Upper lobe of right lung (tissue), 1 donor: ENCODE data around the gene SLC49A3. TPM values are rescaled to one million over a fixed set of nuclear protein-coding genes. Genes with fewer than 3 reads are reported as not detected.

Experiments used
- ATAC-seq: fragments of 200-7000 bp; cut with Tn5 transposase; one replicate; pipeline ENCODE4 v1.9.1; 2020; ENCODE audit warnings: mild to moderate bottlenecking, moderate library complexity
- DNase-seq: peaks from one replicate; pipeline ENCODE4 v3.0.0-alpha.2; 2020
- H3K27ac ChIP-seq: fragments of 200-600 bp; one replicate; pipeline ENCODE4 v1.8.0; 2022
- H3K27me3 ChIP-seq: fragments of 200-600 bp; one replicate; pipeline ENCODE4 v1.8.0; 2022; ENCODE audit warnings: mild to moderate bottlenecking
- H3K36me3 ChIP-seq: fragments of 200-600 bp; one replicate; pipeline ENCODE4 v1.8.0; 2022
- H3K4me1 ChIP-seq: fragments of 200-600 bp; one replicate; pipeline ENCODE4 v1.8.0; 2022
- H3K4me3 ChIP-seq: fragments of 200-600 bp; one replicate; pipeline ENCODE4 v1.8.0; 2022; ENCODE audit warnings: mild to moderate bottlenecking
- H3K9me3 ChIP-seq: fragments of 200-600 bp; one replicate; pipeline ENCODE4 v1.8.0; 2022
- CTCF ChIP-seq: fragments of 200-600 bp; IDR thresholded peaks from one replicate; pipeline ENCODE4 v1.8.0; 2022; ENCODE audit warnings: antibody characterized with exemption
- intact Hi-C: fragments of 100-400 bp; cut with DNase I; formaldehyde crosslinking; loops from one replicate; pipeline ENCODE4 v1.11.0; 2022
- total RNA-seq: library from RNA; stranded (reverse); fragmentation: NEBNext Ultra II Directional; extraction: Animal tissue kit (Norgen Biotek cat#: 25700); gene quantifications from one replicate; pipeline ENCODE4 v1.2.1, GENCODE V29; 2021
- donor health status: DM: no; HTN: yes; CAD: no; lungs with severe emphysema.

Gene SLC49A3
- total RNA-seq, 1 donor from 2014 or later = 32.9 TPM

DNA sequence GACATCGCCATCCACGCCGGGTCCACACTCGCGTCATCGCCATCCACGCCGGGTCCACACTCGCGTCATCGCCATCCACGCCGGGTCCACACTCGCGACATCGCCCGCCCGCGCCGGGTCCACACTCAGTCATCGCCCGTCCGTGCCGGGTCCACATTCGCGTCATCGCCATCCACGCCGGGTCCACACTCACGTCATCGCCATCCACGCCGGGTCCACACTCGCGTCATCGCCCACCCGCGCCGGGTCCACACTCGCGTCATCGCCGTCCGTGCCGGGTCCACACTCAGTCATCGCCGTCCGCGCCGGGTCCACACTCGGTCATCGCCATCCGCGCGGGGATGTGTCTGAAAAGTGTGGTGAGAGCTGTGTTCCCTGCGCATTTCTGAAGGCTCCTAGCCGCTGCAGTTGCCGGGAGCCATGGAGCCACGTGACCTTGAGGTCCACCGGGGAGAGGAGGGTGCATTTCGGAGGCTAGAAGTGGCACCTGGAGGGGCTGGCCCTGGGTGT lies 34.0 kb upstream of the SLC49A3 start:
- no peak overlapping the region for H3K4me3 ChIP-seq
- intact Hi-C loops = no loop called here
- H3K36me3 ChIP-seq = no peaks in the 10 kb centered on the region
- DNase-seq (no peak), ATAC-seq (no peak)
- H3K4me1 ChIP-seq = peaks cover 13% of the 10 kb centered on the region
- H3K9me3 ChIP-seq = no peaks in the 10 kb centered on the region
- no peak for TF ChIP-seq CTCF
- no peak overlapping the region for H3K27ac ChIP-seq
- H3K27me3 ChIP-seq = no peaks in the 10 kb centered on the region

DNA sequence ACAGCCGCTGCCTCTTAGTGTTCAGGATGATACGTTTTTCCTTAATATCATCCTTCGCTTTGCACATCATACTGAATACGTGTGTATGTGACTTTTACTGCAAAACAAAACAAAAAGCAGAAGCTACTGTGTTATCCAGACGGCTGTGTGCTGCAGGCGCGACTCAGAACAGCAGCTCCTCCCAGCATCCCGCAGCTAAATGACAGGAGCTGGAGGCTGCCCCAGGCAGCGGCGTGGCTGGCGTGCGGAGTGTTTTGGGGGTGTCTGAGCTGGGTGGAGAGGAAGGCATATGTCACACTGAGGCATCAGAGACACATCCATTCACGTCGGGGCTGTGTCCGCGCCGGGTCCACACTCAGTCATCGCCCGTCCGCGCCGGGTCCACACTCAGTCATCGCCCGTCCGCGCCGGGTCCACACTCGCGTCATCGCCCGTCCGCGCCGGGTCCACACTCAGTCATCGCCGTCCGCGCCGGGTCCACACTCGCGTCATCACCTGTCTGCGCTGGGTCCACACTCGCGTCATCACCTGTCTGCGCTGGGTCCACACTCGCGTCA lies 33.3 kb upstream of the SLC49A3 start:
- DNase-seq = no peak
- ATAC-seq = no peak
- intact Hi-C loops = no loop called here
- H3K4me3 ChIP-seq = no peak overlapping the region
- no peaks in the 10 kb centered on the region for H3K36me3 ChIP-seq
- no peaks in the 10 kb centered on the region for H3K27me3 ChIP-seq
- no peaks in the 10 kb centered on the region for H3K9me3 ChIP-seq
- no peak for TF ChIP-seq CTCF
- H3K4me1 ChIP-seq = peaks cover 13% of the 10 kb centered on the region
- H3K27ac ChIP-seq = no peak overlapping the region

DNA sequence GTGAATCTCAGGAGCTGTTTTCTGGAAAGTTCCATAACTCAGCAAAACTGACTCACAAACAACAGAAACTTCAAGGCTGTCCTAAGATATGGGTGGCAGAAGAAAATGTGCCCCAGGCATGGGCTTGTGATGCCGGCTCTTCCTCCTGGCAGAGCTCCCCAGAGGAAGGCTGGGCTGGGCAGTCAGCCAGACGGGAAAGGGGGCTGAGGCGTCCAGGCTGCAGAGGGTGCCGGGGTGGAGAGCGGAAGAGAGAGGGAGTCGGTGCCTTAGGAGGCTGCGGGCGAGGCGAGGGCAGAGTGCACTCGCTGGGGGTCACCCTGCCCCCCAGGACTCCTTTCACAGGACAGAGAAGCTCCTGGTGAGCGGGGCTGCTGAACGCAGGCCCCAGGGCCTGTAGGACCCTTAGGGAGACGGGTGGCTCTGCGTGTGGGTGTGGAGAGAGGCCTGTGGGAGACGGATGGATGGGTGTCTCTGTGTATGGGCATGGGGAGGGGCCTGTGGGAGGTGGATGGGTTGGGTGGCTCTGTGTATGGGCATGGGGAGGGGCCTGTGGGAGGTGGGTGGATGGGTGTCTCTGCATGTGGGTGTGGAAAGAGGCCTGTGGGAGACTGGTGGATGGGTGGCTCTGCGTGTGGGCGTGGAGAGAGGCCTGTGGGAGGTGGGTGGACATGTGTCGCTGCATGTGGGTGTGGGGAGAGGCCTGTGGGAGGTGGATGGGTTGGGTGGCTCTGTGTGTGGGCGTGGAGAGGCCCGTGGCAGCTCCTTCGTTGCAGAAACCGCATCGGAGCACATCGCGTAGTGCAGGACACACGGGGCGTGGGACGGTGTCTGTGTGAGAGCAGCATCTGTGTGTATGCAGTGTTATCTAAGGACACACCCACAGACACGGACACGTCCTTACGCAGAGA lies 32.6 kb upstream of the SLC49A3 start:
- no peaks in the 10 kb centered on the region for H3K9me3 ChIP-seq
- H3K4me3 ChIP-seq = no peak overlapping the region
- no peak for TF ChIP-seq CTCF
- DNase-seq (no peak), ATAC-seq (peak; percentile 30)
- intact Hi-C loops = no loop called here
- H3K27ac ChIP-seq = peak overlapping the region; percentile 30
- H3K27me3 ChIP-seq = no peaks in the 10 kb centered on the region
- no peaks in the 10 kb centered on the region for H3K36me3 ChIP-seq
- peaks cover 10% of the 10 kb centered on the region for H3K4me1 ChIP-seq

GRCh38 chr4:720111-720860 lies 31.3 kb upstream of the SLC49A3 start:
- Histone ChIP-seq H3K4me3 (no peak overlapping the region), H3K4me1 (peaks cover 10% of the 10 kb centered on the region), H3K9me3 (no peaks in the 10 kb centered on the region), H3K27ac (no peak overlapping the region), H3K36me3 (no peaks in the 10 kb centered on the region), H3K27me3 (no peaks in the 10 kb centered on the region)
- TF ChIP-seq CTCF = no peak
- intact Hi-C loops = no loop called here
- no peak for ATAC-seq
- DNase-seq = no peak

DNA sequence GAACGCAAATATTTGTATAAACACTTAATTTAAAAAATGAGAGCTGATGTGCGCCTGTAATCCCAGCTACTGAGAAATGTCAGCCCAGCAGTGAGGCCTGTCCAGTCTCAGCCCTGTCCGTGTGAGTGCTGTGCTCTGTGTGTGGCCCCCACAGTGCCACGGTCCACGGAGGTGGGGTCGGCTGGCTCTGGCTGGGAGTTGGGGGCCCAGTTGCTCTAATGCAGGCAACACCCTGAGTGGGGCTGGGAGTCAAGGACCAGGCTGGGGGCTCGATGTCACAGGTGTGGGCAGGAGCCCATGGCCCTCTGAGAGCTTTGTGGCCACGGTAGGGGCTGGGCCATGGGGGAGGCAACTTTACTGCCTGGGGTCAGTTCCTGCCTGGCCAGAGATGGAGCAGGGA lies 29.5 kb upstream of the SLC49A3 start:
- ATAC-seq (no peak), DNase-seq (no peak)
- H3K4me3 ChIP-seq = no peak overlapping the region
- no peak for TF ChIP-seq CTCF
- intact Hi-C loops = no loop called here
- no peaks in the 10 kb centered on the region for H3K27me3 ChIP-seq
- no peaks in the 10 kb centered on the region for H3K36me3 ChIP-seq
- no peak overlapping the region for H3K27ac ChIP-seq
- H3K4me1 ChIP-seq = peaks cover 10% of the 10 kb centered on the region
- no peaks in the 10 kb centered on the region for H3K9me3 ChIP-seq
